Prostate gland (tissue), 2 donors: ENCODE measurements around the gene RRAGA.

Experiments used
- CTCF ChIP-seq, 4 experiments: fragments of 200-600 bp in 2 of 4; fragments of 450-650 bp in 2 of 4; sonication (generic) in 2 of 4; IDR thresholded peaks; 1 replicate in 3 of 4; 2 replicates in 1 of 4; pipeline ENCODE4 v1.5.1; 2016 to 2019; ENCODE audit warnings: antibody characterized with exemption in 4 of 4, mild to moderate bottlenecking in 2 of 4, moderate library complexity in 2 of 4
- POLR2AphosphoS5 ChIP-seq: sonication (generic); formaldehyde crosslinking; IDR thresholded peaks from one replicate; pipeline ENCODE4 v1.6.1; 2017; ENCODE audit warnings: antibody characterized with exemption

- peak; percentile 71 to 77 (median 74) for TF ChIP-seq CTCF (IDR thresholded peaks at IDR 0.05)
- no peak for TF ChIP-seq POLR2AphosphoS5
Observed at GRCh38 chr9:19028835-19029451, 20.3 kb upstream of the RRAGA start.
